OCI-LY7 (cell line): ENCODE results near the gene MYO16. TPM values are rescaled to one million over a fixed set of nuclear protein-coding genes. Genes with fewer than 3 reads are reported as not detected.

Source experiments
- BruUV-seq: library from RNA; stranded (reverse); fragments of 400-500 nt; replicated peaks from 2 replicates; lab custom pipeline; 2021; lab: Mats Ljungman, UMichigan
- CTCF ChIA-PET: fragments of 300-600 bp; sonication (Branson Sonifier 250); formaldehyde crosslinking; loops from one replicate; lab custom pipeline; 2022; ENCODE audit warnings: antibody characterized with exemption; ENCODE audit not compliant: unreplicated experiment; lab: Charles Lee
- POLR2A ChIA-PET: fragments of 300-600 bp; sonication (Branson Sonifier 250); formaldehyde crosslinking; loops from one replicate; lab custom pipeline; 2022; ENCODE audit warnings: antibody characterized with exemption; lab: Charles Lee
- DNase-seq: peaks from one replicate; pipeline ENCODE4 v3.0.0-alpha.2; 2015; ENCODE audit warnings: low spot score
- H2AFZ ChIP-seq: fragments of 200-600 bp; sonication (generic), shearing (Covaris generic); 2 replicates; pipeline ENCODE4 v1.6.1; 2014; ENCODE audit warnings: mild to moderate bottlenecking, antibody characterized with exemption, low read length, moderate library complexity
- H3K27ac ChIP-seq: fragments of 200-600 bp; sonication (generic); 2 replicates; pipeline ENCODE4 v1.5.1; 2014; ENCODE audit warnings: mixed run types, low read depth, mild to moderate bottlenecking, moderate library complexity, low read length, inconsistent platforms; ENCODE audit not compliant: poor library complexity, severe bottlenecking
- H3K36me3 ChIP-seq: fragments of 200-600 bp; sonication (generic); 2 replicates; pipeline ENCODE4 v1.6.1; 2014; ENCODE audit warnings: mild to moderate bottlenecking, antibody characterized with exemption, low read length, moderate library complexity, mixed read lengths; ENCODE audit not compliant: insufficient read depth
- H3K4me1 ChIP-seq: fragments of 200-600 bp; sonication (generic); 2 replicates; pipeline ENCODE4 v1.5.1; 2014; ENCODE audit warnings: mild to moderate bottlenecking, low read length; ENCODE audit not compliant: insufficient read depth, poor library complexity, severe bottlenecking
- H3K4me2 ChIP-seq: fragments of 200-600 bp; sonication (generic); 2 replicates; pipeline ENCODE4 v1.6.1; 2014; ENCODE audit warnings: mild to moderate bottlenecking, low read length
- H3K4me3 ChIP-seq: fragments of 200-600 bp; sonication (generic); 2 replicates; pipeline ENCODE4 v1.5.1; 2014; ENCODE audit warnings: mild to moderate bottlenecking, low read depth, low read length; ENCODE audit not compliant: poor library complexity, severe bottlenecking
- H3K79me2 ChIP-seq: fragments of 200-600 bp; sonication (generic); 2 replicates; pipeline ENCODE4 v1.6.1; 2016; ENCODE audit warnings: low read depth, mild to moderate bottlenecking, low read length, moderate library complexity, mixed read lengths; ENCODE audit not compliant: insufficient read depth
- H3K9me2 ChIP-seq: fragments of 200-600 bp; sonication (generic); 2 replicates; pipeline ENCODE4 v1.6.1; 2016; ENCODE audit warnings: mild to moderate bottlenecking, low read length, mixed read lengths; ENCODE audit not compliant: insufficient read depth
- H3K9me3 ChIP-seq: fragments of 200-600 bp; sonication (generic); 2 replicates; pipeline ENCODE4 v1.6.1; 2014; ENCODE audit warnings: mild to moderate bottlenecking, mixed run types, low read length, mixed read lengths
- H4K20me1 ChIP-seq: fragments of 200-600 bp; sonication (generic); 2 replicates; pipeline ENCODE4 v1.6.1; 2014; ENCODE audit warnings: mild to moderate bottlenecking, antibody characterized with exemption, low read length, moderate library complexity, mixed read lengths; ENCODE audit not compliant: insufficient read depth
- EZH2phosphoT487 ChIP-seq: fragments of 200-600 bp; sonication (generic); IDR thresholded peaks from 2 replicates; pipeline ENCODE4 v1.6.1; 2018; ENCODE audit warnings: low read depth, borderline replicate concordance, mild to moderate bottlenecking, mixed run types, antibody characterized with exemption, low read length, moderate library complexity, mixed read lengths
- intact Hi-C: fragments of 100-400 bp; cut with micrococcal nuclease; formaldehyde crosslinking; loops from one replicate; pipeline ENCODE4 v1.10.0; 2022; ENCODE audit not compliant: unreplicated experiment
- total RNA-seq, 2 experiments: library from RNA; depleted of rRNA in 1 of 2; stranded (reverse); fragments of >200 nt in 1 of 2; shearing (Covaris generic) in 1 of 2; gene quantifications; 2 replicates each; pipeline ENCODE4 v1.2.3, GENCODE V29; 2014 to 2022
- TF ChIP-seq, protein P1 (sequence below): fragments of 200-600 bp; sonication (generic); conservative IDR thresholded peaks from 2 replicates; pipeline ENCODE4 v1.5.1; 2014; ENCODE audit warnings: mild to moderate bottlenecking, antibody characterized with exemption, low read length, moderate library complexity, mixed read lengths

Gene MYO16
- total RNA-seq, 2 experiments from 2014 or later: 0.06 TPM; not detected in 1

GRCh38 chr13:109256866-109257760 lies 627.7 kb downstream of the MYO16 start:
- no TSS peak for BruUV-seq
- Histone ChIP-seq H3K4me1 (no peaks in the 10 kb centered on the region), H3K9me2 (no peaks in the 10 kb centered on the region), H3K36me3 (no peaks in the 10 kb centered on the region), H3K4me2 (no peak overlapping the region), H2AFZ (no peak overlapping the region), H3K27ac (no peak overlapping the region), H3K9me3 (no peaks in the 10 kb centered on the region), H3K79me2 (no peaks in the 10 kb centered on the region), H4K20me1 (no peaks in the 10 kb centered on the region), H3K4me3 (no peak overlapping the region)
- ChIA-PET POLR2A (no interaction called here), CTCF (no interaction called here)
- intact Hi-C loops: no loop called here
- no peak for TF ChIP-seq EZH2phosphoT487
- TF ChIP-seq, protein P1, sequence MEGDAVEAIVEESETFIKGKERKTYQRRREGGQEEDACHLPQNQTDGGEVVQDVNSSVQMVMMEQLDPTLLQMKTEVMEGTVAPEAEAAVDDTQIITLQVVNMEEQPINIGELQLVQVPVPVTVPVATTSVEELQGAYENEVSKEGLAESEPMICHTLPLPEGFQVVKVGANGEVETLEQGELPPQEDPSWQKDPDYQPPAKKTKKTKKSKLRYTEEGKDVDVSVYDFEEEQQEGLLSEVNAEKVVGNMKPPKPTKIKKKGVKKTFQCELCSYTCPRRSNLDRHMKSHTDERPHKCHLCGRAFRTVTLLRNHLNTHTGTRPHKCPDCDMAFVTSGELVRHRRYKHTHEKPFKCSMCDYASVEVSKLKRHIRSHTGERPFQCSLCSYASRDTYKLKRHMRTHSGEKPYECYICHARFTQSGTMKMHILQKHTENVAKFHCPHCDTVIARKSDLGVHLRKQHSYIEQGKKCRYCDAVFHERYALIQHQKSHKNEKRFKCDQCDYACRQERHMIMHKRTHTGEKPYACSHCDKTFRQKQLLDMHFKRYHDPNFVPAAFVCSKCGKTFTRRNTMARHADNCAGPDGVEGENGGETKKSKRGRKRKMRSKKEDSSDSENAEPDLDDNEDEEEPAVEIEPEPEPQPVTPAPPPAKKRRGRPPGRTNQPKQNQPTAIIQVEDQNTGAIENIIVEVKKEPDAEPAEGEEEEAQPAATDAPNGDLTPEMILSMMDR: no peak
- no peak for DNase-seq
